ENCODE data around the gene CSF1. TPM values are rescaled to one million over a fixed set of nuclear protein-coding genes. Genes with fewer than 3 reads are reported as not detected.

Gene CSF1
- total RNA-seq, 1 donor, result 64.8 TPM

- H3K4me3 ChIP-seq (ENCODE audit: low read depth, low read length), result no peak overlapping the region
- TF ChIP-seq CTCF (IDR thresholded peaks at IDR 0.05; ENCODE audit: insufficient read depth, low read depth, low read length), result no peak
- no peak for DNase-seq (ENCODE audit: low read depth)
These were observed 3.4 kb upstream of the CSF1 start for GRCh38 chr1:109907190-109907774.

DNA sequence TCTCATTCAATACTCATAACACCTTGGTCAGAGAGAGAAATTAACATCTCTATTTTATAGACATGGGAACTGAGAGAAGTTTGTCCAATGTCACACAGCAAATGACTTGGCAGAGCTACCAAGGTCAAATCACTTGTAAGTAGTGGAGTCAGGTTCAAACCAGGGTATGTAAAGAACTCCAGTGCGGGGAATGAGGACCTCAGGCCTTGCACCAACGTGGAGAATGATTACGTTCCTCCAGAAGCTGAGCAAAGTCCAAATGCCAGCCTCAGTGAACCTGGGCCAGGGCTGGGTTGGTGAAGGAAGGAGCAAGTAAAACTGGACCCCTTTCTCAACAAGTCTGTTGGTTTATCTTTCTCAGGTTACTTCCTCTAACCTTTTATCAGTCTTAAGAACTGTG lies 1.8 kb upstream of the CSF1 start:
- no peak for DNase-seq (ENCODE audit: low read depth)
- no peak for TF ChIP-seq CTCF (IDR thresholded peaks at IDR 0.05; ENCODE audit: insufficient read depth, low read depth, low read length)
- no peak overlapping the region for H3K4me3 ChIP-seq (ENCODE audit: low read depth, low read length)

GRCh38 chr1:109909561-109909960 lies 1.1 kb upstream of the CSF1 start:
- H3K4me3 ChIP-seq (ENCODE audit: low read depth, low read length), result no peak overlapping the region
- DNase-seq (ENCODE audit: low read depth), result no peak
- no peak for TF ChIP-seq CTCF (IDR thresholded peaks at IDR 0.05; ENCODE audit: insufficient read depth, low read depth, low read length)

GRCh38 chr1:109910963-109911798 lies 532 bp downstream of the CSF1 start:
- H3K4me3 ChIP-seq (ENCODE audit: low read depth, low read length), result peak overlapping the region; percentile 86
- no peak for TF ChIP-seq CTCF (IDR thresholded peaks at IDR 0.05; ENCODE audit: insufficient read depth, low read depth, low read length)
- no peak for DNase-seq (ENCODE audit: low read depth)

- peak; percentile 27 for DNase-seq (ENCODE audit: low read depth)
- H3K4me3 ChIP-seq (ENCODE audit: low read depth, low read length), result peak overlapping the region; percentile 86
- TF ChIP-seq CTCF (IDR thresholded peaks at IDR 0.05; ENCODE audit: insufficient read depth, low read depth, low read length), result no peak
These were observed 1.7 kb downstream of the CSF1 start for GRCh38 chr1:109912214-109912861.

- DNase-seq (ENCODE audit: low read depth), result peak; percentile 42
- no peak for TF ChIP-seq CTCF (IDR thresholded peaks at IDR 0.05; ENCODE audit: insufficient read depth, low read depth, low read length)
- peak overlapping the region; percentile 86 for H3K4me3 ChIP-seq (ENCODE audit: low read depth, low read length)
These were observed 2.2 kb downstream of the CSF1 start for GRCh38 chr1:109912873-109913272.

Data from fibroblast of villous mesenchyme (primary cell).